ENCODE data around the gene MXD4.

The MXD4 gene, protein sequence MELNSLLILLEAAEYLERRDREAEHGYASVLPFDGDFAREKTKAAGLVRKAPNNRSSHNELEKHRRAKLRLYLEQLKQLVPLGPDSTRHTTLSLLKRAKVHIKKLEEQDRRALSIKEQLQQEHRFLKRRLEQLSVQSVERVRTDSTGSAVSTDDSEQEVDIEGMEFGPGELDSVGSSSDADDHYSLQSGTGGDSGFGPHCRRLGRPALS
- 7.8 to 52.9 (median 23.4) reads per million in 17 experiments for total RNA-seq

GRCh38 chr4:2261853-2262144 lies at the start of gene MXD4:
MXD4 (minus strand) TSS chr4:2262109; CDS start chr4:2261980, 129 bp downstream.
- no peak for DNase-seq

GRCh38 chr4:2306773-2307410 lies 45.0 kb upstream of the MXD4 start:
- no peak for DNase-seq

- DNase-seq: peak in 1 of 4 experiments; percentile 28
Observed at GRCh38 chr4:2305766-2306501, 44.0 kb upstream of the MXD4 start.

DNA sequence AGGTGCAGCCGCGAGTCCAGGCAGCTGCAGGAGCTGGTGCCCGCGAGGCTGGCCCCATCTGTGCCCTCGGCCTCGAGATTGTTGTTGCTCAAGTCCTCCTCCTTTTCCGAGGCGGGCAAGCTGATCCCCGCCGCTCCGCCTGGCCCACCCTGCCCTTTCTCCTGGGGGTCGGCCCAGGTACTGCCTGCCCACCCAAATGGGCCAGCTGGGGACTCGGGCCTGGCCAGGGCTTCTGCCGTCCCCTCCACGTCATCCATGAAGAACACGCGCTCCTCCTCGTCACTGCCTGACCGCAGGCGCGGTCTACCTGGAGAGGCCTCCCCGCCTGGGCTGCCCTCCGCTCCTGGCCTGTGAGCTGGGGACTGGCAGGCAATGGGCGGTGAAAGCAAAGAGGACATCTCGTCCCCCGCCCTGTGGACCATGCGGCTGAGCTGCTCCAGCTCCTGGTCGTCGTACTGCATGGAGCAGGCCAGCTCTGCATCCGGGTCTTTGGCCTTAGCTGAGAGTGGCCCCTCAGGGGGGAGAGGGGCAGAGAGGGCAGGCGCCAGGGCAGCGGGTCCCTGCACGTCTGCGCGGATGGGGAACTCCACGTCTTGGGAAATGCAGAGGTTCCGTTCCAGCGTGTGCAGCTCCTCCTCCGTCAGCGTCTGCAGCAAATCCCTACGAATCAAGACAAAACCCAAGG lies 43.1 kb upstream of the MXD4 start:
- no peak for DNase-seq

- no peak for DNase-seq
Observed at GRCh38 chr4:2304321-2304876, 42.5 kb upstream of the MXD4 start.

DNA sequence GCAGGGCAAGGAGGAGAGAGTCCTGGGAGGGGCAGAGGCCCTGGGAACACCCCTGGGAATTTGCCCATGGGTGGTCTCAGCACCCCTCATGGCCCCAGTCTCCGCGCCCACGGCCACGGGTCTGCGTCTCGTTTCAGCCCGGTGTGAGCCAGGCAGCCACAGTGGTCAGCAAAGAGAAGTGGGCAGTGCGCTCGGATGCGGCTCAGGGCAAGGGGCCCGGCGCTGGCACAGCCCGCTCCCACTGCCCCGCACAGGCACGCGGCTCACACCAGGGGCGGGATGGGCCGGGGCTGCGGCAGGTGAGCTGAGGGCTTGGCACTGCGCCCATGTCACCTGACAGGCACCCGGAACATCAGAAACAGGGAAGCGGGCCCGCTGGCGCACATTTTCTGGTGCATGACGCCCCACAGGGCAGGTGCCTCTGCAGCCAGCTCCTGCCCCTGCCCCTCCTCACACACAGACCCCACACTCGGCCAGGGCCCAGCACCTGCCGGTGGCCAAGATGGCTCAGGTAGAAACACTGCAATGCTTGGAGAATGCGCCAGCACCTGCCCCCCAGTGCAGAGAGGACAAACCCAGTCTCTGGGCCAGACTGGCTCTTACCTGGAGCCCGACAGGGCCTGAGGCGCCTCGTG lies 41.9 kb upstream of the MXD4 start:
- DNase-seq: no peak

GRCh38 chr4:2303121-2303685 lies 41.3 kb upstream of the MXD4 start:
- DNase-seq: no peak

DNA sequence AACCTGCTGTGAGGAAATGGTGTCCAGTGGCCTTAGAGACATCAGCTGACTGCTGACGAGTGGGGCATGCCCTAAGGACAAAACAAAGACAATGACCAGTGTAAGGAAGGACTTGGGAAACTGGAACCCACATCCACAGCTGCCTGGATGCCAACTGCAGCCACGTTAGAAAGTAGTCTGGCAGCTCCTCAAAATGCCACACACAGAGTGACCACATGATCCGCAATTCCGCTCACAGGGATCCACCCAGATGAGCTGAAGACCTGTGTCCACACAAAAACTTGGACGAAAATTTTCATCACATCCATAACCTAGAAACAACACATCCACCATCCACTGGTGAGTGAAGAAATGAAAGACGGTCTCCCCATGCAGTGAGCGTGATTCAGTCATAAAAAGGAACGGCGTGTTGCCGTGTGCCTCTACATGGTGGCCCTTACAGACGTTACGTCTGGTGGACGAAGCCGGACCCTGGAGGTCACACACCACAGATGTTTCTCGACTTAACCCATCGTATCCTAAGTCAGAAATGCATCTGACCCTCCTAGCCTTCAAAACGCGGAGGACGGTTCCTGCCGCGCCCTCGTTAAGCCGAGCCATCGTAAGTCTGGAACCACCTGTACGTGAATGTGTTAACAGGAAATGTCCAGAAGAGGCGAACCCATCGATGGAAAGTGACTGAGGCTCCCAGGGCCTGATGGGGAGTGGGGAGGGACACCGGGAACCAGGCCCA lies 40.6 kb upstream of the MXD4 start:
- no peak for DNase-seq

GRCh38 chr4:2301806-2302205 lies 39.9 kb upstream of the MXD4 start:
- DNase-seq: no peak

DNA sequence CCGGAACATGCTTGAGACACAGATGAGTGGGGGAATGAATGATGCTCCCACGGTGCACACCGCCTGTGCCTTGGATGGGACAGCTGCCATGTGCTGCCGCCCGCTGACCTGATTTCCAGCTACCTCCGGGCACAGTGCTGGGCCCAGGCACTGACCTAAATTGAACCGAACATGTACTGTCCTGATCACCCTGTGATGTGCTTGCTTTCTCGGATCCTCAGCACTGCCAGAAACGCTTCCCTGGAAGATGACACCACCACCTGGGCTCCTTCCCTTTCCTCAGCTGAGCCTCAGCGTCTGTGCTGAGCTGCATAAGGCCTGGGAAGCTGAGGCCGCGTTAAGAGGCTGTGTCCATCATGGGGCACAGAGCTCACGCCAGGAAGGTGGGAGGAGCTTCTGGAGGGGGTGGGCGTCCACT lies 39.3 kb upstream of the MXD4 start:
- no peak for DNase-seq

DNA sequence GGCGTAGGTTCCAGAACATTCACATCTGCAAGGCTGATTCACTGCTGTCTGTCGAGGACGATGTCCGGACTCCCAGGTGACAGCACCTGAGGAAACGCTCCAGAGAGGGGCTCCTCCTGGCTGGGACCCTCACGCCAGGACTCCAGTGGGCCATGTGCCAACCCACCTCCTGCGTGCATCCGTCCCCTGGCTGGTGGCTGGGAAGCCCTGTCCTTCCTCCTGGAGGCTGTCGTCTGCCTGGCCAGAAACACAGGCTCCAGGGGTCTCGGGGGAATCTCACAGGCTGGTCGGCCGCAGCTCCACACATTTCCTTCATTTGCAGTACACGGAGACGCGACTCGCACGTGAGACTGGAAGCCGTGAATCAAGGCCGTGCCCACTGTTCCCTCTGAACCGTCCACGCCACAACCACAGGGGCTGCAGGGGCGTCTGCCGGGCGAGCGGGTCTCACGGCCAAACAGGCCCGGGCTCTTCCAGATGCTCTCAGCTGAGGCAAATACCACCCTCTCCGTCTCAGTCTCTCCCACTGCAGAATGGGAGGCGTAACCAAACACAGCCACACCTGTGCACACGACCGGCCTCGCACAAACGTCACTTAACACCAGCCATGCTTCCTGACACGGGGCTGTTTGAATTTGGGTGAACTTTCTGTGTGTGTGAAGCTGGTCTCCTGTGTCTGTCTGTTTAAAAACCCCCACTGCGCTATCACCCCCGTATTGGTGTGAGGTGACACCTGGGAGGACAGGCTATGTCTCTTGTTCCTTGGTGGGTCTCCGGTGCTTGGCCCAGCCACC lies 38.7 kb upstream of the MXD4 start:
- no peak for DNase-seq

DNA sequence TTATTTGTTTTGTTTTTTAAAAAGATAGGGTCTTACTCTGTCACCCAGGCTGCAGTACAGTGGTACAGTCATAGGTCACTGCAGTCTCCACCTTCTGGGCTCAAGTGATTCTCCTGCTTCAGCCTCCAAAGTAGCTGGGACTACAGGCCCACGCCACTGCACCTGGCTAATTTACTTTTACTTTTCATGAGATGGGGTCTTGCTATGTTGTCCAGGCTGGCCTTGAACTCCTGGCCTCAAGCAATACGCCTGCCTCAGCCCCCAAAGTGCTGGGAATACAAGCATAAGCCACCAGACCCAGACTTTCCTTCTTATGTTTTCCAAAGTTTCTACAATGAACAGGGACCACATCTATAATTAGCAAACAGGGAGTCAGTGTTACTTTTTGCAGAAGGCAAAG lies 37.9 kb upstream of the MXD4 start:
- no peak for DNase-seq

GRCh38 chr4:2298532-2298991 lies 36.7 kb upstream of the MXD4 start:
- no peak for DNase-seq

GRCh38 chr4:2297606-2298531 lies 36.0 kb upstream of the MXD4 start:
- no peak for DNase-seq

DNA sequence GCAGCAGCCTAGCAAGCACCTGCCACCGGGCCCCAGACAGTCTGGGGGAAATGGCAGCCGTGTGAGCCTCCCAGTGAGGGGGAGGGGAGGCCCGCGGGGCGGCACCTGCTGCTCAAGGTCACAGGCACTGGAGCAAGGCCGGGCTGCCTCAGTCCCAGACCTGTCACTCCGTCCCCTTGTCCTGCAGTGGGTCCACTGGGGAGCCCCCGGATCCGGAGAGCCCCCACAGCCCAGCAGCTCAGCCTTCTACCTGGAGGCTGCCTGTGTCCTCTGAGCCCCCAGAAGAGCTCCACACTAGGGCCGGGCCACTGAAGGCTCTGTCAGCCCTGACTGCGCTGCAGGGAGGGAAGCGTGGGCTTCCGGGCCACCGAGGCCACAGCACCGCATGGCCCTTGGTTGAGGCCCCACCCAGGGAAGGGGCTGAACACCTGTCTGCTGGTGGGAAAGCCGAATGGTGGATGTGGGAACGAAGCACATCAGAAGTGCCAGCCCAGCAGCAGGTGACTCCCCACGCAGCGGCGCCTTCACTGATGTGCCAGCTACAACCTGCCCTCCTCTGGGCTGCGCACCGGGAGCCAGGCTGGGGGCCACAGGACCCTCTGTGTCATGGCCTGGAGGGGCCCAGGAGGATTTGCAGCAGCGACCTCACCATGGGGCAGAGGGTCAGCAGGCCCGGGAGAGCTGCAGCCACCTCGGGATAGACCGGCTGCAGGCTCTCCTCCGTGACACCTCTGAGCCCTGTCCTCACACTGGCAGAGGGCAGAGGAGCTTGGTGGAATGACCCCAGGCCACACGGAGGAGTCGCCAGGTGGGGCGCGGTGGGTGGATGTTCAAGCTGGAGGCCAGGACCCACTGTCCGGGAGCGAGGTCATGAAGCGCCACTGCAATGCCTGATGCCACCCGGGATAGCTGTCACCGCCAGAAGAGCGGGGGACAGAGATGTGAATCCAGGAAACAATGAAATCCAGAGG lies 35.0 kb upstream of the MXD4 start:
- no peak for DNase-seq

- DNase-seq: no peak
Observed at GRCh38 chr4:2295900-2296442, 34.1 kb upstream of the MXD4 start.

DNA sequence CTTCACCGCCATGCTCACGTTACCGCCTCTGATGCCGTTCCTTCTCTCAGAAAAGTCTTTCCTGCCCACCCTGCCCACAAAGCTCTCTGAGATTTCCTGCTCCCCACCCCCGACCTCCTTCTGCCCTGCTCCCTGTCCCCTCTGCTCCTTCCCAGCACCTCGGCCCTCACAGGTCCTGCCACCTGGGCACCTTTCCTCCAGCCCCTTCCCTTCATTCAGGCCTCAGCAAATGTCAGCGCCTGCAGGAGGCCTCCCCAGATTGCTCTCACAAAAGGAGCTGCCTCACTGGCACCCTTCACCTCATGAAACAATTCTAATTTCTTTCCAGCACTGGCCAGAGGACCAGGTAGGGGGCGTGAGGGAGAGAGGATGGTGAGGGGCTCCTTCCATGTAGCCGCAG lies 33.6 kb upstream of the MXD4 start:
- no peak for DNase-seq

DNA sequence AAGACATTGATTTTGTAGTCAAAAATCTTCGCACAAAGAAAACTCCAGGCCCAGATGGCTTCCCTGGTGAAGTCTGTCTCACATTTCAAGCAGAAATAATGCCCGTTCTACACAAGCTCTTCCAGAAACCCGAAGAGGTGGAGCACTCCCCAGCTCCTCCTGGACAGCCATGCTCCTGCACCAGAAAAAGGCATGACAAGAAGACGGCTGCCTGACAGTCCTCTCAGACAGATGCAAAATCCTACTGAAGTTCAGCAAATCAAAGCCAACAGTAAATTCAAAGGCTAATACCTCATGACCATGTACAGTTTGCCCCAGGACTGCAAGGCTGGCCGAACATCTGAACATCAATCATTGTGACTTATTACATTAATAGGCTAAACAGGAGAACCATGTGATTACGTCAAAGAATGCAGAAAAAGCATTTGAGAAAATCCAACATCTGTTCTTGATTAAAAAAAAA lies 30.8 kb upstream of the MXD4 start:
- no peak for DNase-seq
